ENCODE data around the gene MLYCD. TPM values are rescaled to one million over a fixed set of nuclear protein-coding genes. Genes with fewer than 3 reads are reported as not detected.

The MLYCD gene
- polyA plus RNA-seq, 1 donor (not counting 4 experiments of a cell fraction or from before 2014, with no cell fraction given) = 1.2 TPM

DNA sequence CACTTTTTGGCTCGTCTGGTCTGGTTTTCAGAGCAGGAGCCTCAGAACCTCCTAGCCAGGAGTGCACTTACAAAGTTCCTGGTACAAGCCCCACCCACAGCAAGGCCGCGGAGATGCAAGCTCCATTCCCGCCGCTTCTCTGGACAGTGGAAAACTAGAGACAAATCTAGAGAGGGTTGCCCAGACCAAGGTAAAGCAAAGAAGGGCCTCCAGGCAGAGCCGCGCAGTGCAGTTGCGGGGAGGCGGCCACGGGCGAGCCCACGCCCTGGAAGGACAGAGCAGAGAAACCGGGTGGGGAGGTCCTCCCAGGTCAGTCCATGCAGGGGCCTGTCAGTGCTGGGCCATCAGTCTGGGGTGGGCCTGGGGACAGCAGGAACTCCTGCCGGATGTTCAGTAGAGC lies 43.2 kb downstream of the MLYCD start:
- no peak overlapping the region for H3K9ac ChIP-seq (ENCODE audit: control insufficient read depth, extremely low read depth, insufficient read depth, low read length)
- no peaks in the 10 kb centered on the region for H3K9me3 ChIP-seq (ENCODE audit: control insufficient read depth, low read depth, low read length)
- FAIRE-seq (no peak), DNase-seq (ENCODE audit: low read depth, low spot score) (no peak)
- dilution Hi-C loops (cut with MboI; ENCODE audit: extremely low pct_ligation_motif_present, low sequenced_read_pairs) = no loop called here
- no peaks in the 10 kb centered on the region for H3K79me2 ChIP-seq (ENCODE audit: control insufficient read depth, insufficient read depth, low read length)
- H3K4me3 ChIP-seq (ENCODE audit: control insufficient read depth in 2 of 3, extremely low read depth in 1 of 3, insufficient read depth in 2 of 3, low read depth in 1 of 3, low read length in 3 of 3) = no peak overlapping the region
- H4K20me1 ChIP-seq (ENCODE audit: control insufficient read depth, extremely low read depth, insufficient read depth, low read length) = no peaks in the 10 kb centered on the region
- H3K4me2 ChIP-seq (ENCODE audit: control insufficient read depth, extremely low read depth, insufficient read depth, low read depth, low read length) = no peak overlapping the region
- no peaks in the 10 kb centered on the region for H3K36me3 ChIP-seq (ENCODE audit: control insufficient read depth in 2 of 2, extremely low read depth in 1 of 2, insufficient read depth in 2 of 2, low read length in 2 of 2)
- no peak overlapping the region for H2AFZ ChIP-seq (ENCODE audit: control insufficient read depth, low read length)
- H3K9me1 ChIP-seq (ENCODE audit: control insufficient read depth, extremely low read depth, insufficient read depth, low read length) = no peaks in the 10 kb centered on the region
- no peak for TF ChIP-seq EZH2 (IDR thresholded peaks at IDR 0.05; ENCODE audit: low read length)
- H3K4me1 ChIP-seq (ENCODE audit: control insufficient read depth, extremely low read depth, insufficient read depth, low read length) = no peaks in the 10 kb centered on the region
- no peak overlapping the region for H3K27ac ChIP-seq (ENCODE audit: control insufficient read depth, insufficient read depth, low read length)
- H3K27me3 ChIP-seq (ENCODE audit: control insufficient read depth, extremely low read depth, insufficient read depth, low read length) = no peaks in the 10 kb centered on the region

DNA sequence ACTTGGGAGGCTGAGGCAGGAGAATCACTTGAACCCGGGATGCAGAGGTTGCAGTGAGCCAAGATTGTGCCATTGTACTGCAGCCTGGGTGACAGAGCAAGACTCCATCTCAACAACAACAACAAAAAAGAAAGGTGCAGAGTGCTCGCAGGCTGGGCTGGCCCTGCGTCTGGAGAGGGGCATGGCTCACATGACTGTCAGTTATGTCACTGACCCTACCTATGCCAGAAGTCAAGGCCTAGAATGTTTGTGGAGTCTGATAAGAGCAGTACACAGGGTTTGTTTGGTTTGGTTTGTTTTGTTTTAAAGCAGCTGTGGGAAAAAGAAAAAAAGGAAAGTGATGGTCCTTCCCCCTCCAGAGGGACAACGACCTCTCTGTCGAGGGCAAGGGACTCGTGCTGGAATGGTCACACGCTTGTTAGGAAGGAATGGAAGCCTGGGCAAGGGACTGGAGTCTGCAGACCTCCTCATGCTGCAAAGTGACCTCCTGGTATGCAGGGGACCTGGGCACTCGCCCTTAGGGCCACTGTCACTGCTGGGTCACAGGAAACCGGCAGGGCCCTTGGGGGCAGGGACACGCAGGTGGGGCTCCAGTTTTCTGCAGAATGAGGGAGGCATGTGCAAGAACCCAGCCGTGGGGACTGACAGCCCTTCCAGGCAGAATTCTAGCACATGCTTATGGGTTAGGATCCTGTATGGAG lies 44.0 kb downstream of the MLYCD start:
- dilution Hi-C loops (cut with MboI; ENCODE audit: extremely low pct_ligation_motif_present, low sequenced_read_pairs) = no loop called here
- TF ChIP-seq, protein P1, sequence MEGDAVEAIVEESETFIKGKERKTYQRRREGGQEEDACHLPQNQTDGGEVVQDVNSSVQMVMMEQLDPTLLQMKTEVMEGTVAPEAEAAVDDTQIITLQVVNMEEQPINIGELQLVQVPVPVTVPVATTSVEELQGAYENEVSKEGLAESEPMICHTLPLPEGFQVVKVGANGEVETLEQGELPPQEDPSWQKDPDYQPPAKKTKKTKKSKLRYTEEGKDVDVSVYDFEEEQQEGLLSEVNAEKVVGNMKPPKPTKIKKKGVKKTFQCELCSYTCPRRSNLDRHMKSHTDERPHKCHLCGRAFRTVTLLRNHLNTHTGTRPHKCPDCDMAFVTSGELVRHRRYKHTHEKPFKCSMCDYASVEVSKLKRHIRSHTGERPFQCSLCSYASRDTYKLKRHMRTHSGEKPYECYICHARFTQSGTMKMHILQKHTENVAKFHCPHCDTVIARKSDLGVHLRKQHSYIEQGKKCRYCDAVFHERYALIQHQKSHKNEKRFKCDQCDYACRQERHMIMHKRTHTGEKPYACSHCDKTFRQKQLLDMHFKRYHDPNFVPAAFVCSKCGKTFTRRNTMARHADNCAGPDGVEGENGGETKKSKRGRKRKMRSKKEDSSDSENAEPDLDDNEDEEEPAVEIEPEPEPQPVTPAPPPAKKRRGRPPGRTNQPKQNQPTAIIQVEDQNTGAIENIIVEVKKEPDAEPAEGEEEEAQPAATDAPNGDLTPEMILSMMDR (optimal IDR thresholded peaks at IDR 0.05 in 1 of 3, IDR thresholded peaks at IDR 0.05 in 1 of 3, conservative IDR thresholded peaks at IDR 0.05 in 1 of 3; ENCODE audit: extremely low read depth in 1 of 3, insufficient read depth in 2 of 3, low read length in 3 of 3) = no peak
- no peak for TF ChIP-seq EZH2 (IDR thresholded peaks at IDR 0.05; ENCODE audit: low read length)
- Histone ChIP-seq H3K9me3 (ENCODE audit: control insufficient read depth, low read depth, low read length) (no peaks in the 10 kb centered on the region), H3K4me1 (ENCODE audit: control insufficient read depth, extremely low read depth, insufficient read depth, low read length) (no peaks in the 10 kb centered on the region), H3K27me3 (ENCODE audit: control insufficient read depth, extremely low read depth, insufficient read depth, low read length) (no peaks in the 10 kb centered on the region), H4K20me1 (ENCODE audit: control insufficient read depth, extremely low read depth, insufficient read depth, low read length) (no peaks in the 10 kb centered on the region), H3K27ac (ENCODE audit: control insufficient read depth, insufficient read depth, low read length) (no peak overlapping the region), H3K4me3 (ENCODE audit: control insufficient read depth in 2 of 3, extremely low read depth in 1 of 3, insufficient read depth in 2 of 3, low read depth in 1 of 3, low read length in 3 of 3) (no peak overlapping the region), H3K9me1 (ENCODE audit: control insufficient read depth, extremely low read depth, insufficient read depth, low read length) (no peaks in the 10 kb centered on the region), H3K36me3 (ENCODE audit: control insufficient read depth in 2 of 2, extremely low read depth in 1 of 2, insufficient read depth in 2 of 2, low read length in 2 of 2) (no peaks in the 10 kb centered on the region), H3K79me2 (ENCODE audit: control insufficient read depth, insufficient read depth, low read length) (no peaks in the 10 kb centered on the region), H2AFZ (ENCODE audit: control insufficient read depth, low read length) (no peak overlapping the region), H3K4me2 (ENCODE audit: control insufficient read depth, extremely low read depth, insufficient read depth, low read depth, low read length) (no peak overlapping the region), H3K9ac (ENCODE audit: control insufficient read depth, extremely low read depth, insufficient read depth, low read length) (no peak overlapping the region)
- FAIRE-seq (no peak), DNase-seq (ENCODE audit: low read depth, low spot score) (no peak)
